Measurements from ENCODE around the gene CACNB1. TPM values are rescaled to one million over a fixed set of nuclear protein-coding genes. Genes with fewer than 3 reads are reported as not detected.

Gene CACNB1
- total and polyA plus RNA-seq, 2 experiments from 2014 or later = 1.9 to 4.2 TPM

DNA sequence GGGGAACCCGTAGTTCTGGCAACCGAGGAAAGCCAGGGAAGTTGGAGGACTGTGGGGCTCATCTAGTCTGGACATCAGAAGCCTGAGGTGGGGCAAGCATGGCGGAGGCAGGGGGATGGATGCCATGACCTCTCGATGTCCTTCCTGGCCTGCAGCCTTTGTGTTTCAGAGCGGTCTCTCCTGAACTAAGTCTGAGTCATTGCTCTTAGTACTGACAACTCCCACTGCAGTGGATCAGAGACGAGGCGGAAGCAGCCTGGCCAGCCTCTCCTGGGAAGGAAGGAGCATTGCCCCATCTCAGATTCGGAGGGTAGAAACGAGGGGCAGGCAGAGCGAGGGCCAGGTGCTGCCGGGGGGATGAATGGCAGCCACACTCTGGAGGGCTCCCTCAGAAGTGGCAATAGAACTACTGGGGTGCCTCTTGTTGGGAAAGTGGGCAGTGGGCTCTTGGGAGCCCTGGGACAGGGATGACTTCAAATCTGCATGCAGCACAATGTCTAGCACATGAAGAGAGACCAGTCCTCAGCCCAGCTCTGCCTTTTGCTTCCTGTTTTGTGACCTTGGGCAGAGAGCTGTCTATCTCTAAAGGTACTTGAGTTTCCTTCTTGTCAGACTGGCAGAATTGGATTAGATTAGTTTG, 31.9 kb upstream of the CACNB1 start:
- Histone ChIP-seq H2AFZ (no peak overlapping the region), H3K4me2 (no peak overlapping the region)

DNA sequence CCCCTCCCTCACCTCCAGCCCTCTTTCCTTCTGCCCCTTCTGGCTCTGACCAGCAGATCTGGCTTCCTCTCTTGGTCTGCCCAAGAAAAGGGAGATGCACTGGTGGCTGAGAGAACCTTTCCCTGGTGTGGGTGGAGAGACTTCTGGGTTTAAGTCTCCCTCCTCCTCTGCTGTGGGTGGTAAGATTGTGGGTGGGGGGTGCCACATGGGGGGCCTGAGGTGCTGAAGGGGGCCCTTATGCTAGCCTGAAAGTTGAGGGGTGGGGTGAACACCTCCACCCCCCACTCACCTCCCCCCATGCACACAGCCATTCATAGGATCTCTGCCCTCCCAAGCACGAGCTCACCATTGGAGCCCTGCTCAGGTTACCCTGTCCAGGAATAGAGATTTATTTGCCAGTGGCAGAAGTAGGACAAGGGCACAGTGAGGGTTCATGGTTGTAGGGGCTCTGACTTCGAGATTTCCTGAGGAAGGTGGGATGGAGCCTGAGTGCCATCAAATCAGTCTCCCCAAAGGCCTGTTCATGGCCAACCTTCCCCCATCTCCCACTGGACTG, 30.0 kb upstream of the CACNB1 start:
- H3K4me3 ChIP-seq = no peak overlapping the region
- peaks cover 54% of the 10 kb centered on the region for H3K27me3 ChIP-seq
- DNase-seq (ENCODE audit: low spot score) = no peak
- no peak for TF ChIP-seq EZH2 (IDR thresholded peaks at IDR 0.05; ENCODE audit: borderline replicate concordance)
- no peak for TF ChIP-seq EZH2phosphoT487 (IDR thresholded peaks at IDR 0.05; ENCODE audit: low read depth, severe bottlenecking, unreplicated experiment)
- TF ChIP-seq, protein P1, sequence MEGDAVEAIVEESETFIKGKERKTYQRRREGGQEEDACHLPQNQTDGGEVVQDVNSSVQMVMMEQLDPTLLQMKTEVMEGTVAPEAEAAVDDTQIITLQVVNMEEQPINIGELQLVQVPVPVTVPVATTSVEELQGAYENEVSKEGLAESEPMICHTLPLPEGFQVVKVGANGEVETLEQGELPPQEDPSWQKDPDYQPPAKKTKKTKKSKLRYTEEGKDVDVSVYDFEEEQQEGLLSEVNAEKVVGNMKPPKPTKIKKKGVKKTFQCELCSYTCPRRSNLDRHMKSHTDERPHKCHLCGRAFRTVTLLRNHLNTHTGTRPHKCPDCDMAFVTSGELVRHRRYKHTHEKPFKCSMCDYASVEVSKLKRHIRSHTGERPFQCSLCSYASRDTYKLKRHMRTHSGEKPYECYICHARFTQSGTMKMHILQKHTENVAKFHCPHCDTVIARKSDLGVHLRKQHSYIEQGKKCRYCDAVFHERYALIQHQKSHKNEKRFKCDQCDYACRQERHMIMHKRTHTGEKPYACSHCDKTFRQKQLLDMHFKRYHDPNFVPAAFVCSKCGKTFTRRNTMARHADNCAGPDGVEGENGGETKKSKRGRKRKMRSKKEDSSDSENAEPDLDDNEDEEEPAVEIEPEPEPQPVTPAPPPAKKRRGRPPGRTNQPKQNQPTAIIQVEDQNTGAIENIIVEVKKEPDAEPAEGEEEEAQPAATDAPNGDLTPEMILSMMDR (IDR thresholded peaks at IDR 0.05; ENCODE audit: poor library complexity) = no peak
- no peak overlapping the region for H3K4me2 ChIP-seq
- no peaks in the 10 kb centered on the region for H4K20me1 ChIP-seq (ENCODE audit: insufficient read depth, poor library complexity, severe bottlenecking)
- 81% methylated on average over 2 of the region's 2 CpGs for WGBS (ENCODE audit: low lambda C conversion rate, missing lambda C conversion rate)
- H3K4me1 ChIP-seq (ENCODE audit: insufficient read depth) = peaks cover 10% of the 10 kb centered on the region
- no peaks in the 10 kb centered on the region for H3K9me2 ChIP-seq (replicated peaks; ENCODE audit: insufficient read depth)
- H3K36me3 ChIP-seq (replicated peaks; ENCODE audit: insufficient read depth, low read depth) = no peaks in the 10 kb centered on the region
- H2AFZ ChIP-seq = no peak overlapping the region
- H3K27ac ChIP-seq = no peak overlapping the region
- no peaks in the 10 kb centered on the region for H3K79me2 ChIP-seq
- no peaks in the 10 kb centered on the region for H3K9me3 ChIP-seq (ENCODE audit: low read depth)

More for the DNA sequence above, 31.9 kb upstream of the CACNB1 start:
- no peak for DNase-seq (ENCODE audit: low spot score)
- TF ChIP-seq, protein P1 (IDR thresholded peaks at IDR 0.05; ENCODE audit: poor library complexity) = no peak
- no peak for TF ChIP-seq EZH2phosphoT487 (IDR thresholded peaks at IDR 0.05; ENCODE audit: low read depth, severe bottlenecking, unreplicated experiment)
- no peak for TF ChIP-seq EZH2 (IDR thresholded peaks at IDR 0.05; ENCODE audit: borderline replicate concordance)
- H4K20me1 ChIP-seq (ENCODE audit: insufficient read depth, poor library complexity, severe bottlenecking) = no peaks in the 10 kb centered on the region
- WGBS (ENCODE audit: low lambda C conversion rate, missing lambda C conversion rate) = 75% methylated on average over 11 of the region's 11 CpGs
- H3K79me2 ChIP-seq = no peaks in the 10 kb centered on the region
- H3K4me3 ChIP-seq = no peak overlapping the region
- H3K27me3 ChIP-seq = peaks cover 35% of the 10 kb centered on the region
- peaks cover 10% of the 10 kb centered on the region for H3K4me1 ChIP-seq (ENCODE audit: insufficient read depth)
- H3K27ac ChIP-seq = no peak overlapping the region
- no peaks in the 10 kb centered on the region for H3K9me2 ChIP-seq (replicated peaks; ENCODE audit: insufficient read depth)
- no peaks in the 10 kb centered on the region for H3K36me3 ChIP-seq (replicated peaks; ENCODE audit: insufficient read depth, low read depth)
- no peaks in the 10 kb centered on the region for H3K9me3 ChIP-seq (ENCODE audit: low read depth)

DNA sequence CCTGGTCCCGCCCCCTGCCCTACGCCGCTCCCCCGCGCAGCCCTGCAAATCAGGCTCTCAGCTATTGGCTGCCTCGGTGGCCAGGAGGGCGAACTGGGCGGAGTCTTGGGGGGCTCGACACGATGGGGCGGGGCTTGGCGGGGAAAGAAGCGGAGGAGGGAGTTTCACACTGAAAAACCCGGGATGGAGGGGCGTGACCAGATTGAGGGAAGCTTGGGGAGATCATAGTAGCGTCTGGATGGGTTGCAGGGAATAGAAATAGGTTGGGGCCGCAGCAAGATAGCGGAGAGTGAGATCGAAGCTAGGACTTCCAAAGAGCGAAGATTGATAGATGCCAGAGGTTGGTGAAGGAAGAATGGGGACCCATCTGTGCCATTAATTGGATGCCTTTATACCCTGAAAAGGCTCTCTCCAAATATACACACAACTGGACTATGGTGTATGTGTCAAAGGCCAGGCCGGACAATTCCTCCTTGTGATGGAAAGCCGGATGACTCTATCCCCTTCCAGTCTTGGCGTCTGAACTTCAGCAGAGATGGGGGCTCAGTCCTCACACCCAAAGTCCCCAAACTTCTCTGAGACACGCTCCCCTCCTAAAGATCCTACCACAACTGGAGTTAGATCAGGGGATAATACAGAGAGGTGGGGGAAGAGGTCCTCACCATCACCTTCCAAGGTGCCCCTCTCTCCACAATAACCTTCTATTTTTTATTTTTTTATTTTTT, 28.7 kb upstream of the CACNB1 start:
- no peak overlapping the region for H3K27ac ChIP-seq
- peak overlapping the region; percentile 94 for H3K4me2 ChIP-seq
- no peaks in the 10 kb centered on the region for H3K79me2 ChIP-seq
- no peaks in the 10 kb centered on the region for H3K9me3 ChIP-seq (ENCODE audit: low read depth)
- H3K4me3 ChIP-seq = peak overlapping the region; percentile 27
- H3K27me3 ChIP-seq = peaks cover 53% of the 10 kb centered on the region
- no peaks in the 10 kb centered on the region for H4K20me1 ChIP-seq (ENCODE audit: insufficient read depth, poor library complexity, severe bottlenecking)
- peak overlapping the region; percentile 66 for H2AFZ ChIP-seq
- H3K9me2 ChIP-seq (replicated peaks; ENCODE audit: insufficient read depth) = no peaks in the 10 kb centered on the region
- DNase-seq (ENCODE audit: low spot score) = peak; percentile 76
- peaks cover 10% of the 10 kb centered on the region for H3K4me1 ChIP-seq (ENCODE audit: insufficient read depth)
- WGBS (ENCODE audit: low lambda C conversion rate, missing lambda C conversion rate) = 47% methylated on average over 10 of the region's 24 CpGs
- H3K36me3 ChIP-seq (replicated peaks; ENCODE audit: insufficient read depth, low read depth) = no peaks in the 10 kb centered on the region
- TF ChIP-seq EZH2phosphoT487 (IDR thresholded peaks at IDR 0.05; ENCODE audit: low read depth, severe bottlenecking, unreplicated experiment) (no peak), EZH2 (IDR thresholded peaks at IDR 0.05; ENCODE audit: borderline replicate concordance) (no peak)
- TF ChIP-seq, protein P1 (IDR thresholded peaks at IDR 0.05; ENCODE audit: poor library complexity) = no peak

All from hepatocyte (in vitro differentiated cells).